ENCODE data around the gene FTO. TPM values are rescaled to one million over a fixed set of nuclear protein-coding genes. Genes with fewer than 3 reads are reported as not detected.

FTO gene
- polyA plus RNA-seq, 3 donors, result 16.8 to 51.0 (median 37.7) TPM

DNA sequence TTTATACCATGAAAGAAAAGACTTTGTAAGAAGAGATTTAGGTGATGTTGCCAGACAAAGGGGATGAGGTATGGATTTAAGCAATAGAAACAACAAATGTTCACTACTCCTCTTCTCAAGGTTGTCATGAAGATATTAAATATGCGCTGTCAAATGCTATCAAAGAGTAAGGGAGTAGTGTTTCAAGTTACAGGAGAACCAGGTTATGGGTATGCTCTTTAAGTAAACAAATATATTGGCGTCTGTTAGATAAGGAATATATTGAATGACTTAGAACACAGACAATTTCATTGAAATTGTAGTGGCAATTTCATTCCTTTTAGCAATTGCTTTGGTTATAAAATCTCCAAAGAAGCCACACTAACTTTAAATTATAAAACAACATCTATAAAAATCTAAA lies 229.0 kb downstream of the FTO start:
- no peaks in the 10 kb centered on the region for H3K27me3 ChIP-seq (ENCODE audit: control insufficient read depth in 2 of 2, insufficient read depth in 2 of 2, low read length in 2 of 2)
- H3K4me3 Mint-ChIP-seq, result no peak overlapping the region
- H3K4me3 ChIP-seq (replicated peaks in 1 of 3; ENCODE audit: low read depth in 2 of 3, low read length in 3 of 3), result no peak overlapping the region
- no peaks in the 10 kb centered on the region for H3K9me3 ChIP-seq (replicated peaks in 1 of 2; ENCODE audit: control insufficient read depth in 1 of 2, insufficient read depth in 1 of 2, low read length in 2 of 2)
- no peaks in the 10 kb centered on the region for H3K4me1 ChIP-seq (ENCODE audit: control insufficient read depth in 1 of 2, insufficient read depth in 2 of 2, low read length in 2 of 2)
- H3K27ac Mint-ChIP-seq, result no peak overlapping the region
- intact Hi-C loops (cut with micrococcal nuclease), result no loop called here
- no peak for DNase-seq
- H3K79me2 ChIP-seq (ENCODE audit: insufficient read depth, low read length), result no peaks in the 10 kb centered on the region
- no peaks in the 10 kb centered on the region for H4K20me1 ChIP-seq (ENCODE audit: insufficient read depth, low read length)
- H3K36me3 Mint-ChIP-seq, result peaks cover 15 to 17% of the 10 kb centered on the region in 2 donors
- H3K9ac ChIP-seq (ENCODE audit: insufficient read depth, low read length, poor library complexity, severe bottlenecking), result no peak overlapping the region
- TF ChIP-seq, protein P1, sequence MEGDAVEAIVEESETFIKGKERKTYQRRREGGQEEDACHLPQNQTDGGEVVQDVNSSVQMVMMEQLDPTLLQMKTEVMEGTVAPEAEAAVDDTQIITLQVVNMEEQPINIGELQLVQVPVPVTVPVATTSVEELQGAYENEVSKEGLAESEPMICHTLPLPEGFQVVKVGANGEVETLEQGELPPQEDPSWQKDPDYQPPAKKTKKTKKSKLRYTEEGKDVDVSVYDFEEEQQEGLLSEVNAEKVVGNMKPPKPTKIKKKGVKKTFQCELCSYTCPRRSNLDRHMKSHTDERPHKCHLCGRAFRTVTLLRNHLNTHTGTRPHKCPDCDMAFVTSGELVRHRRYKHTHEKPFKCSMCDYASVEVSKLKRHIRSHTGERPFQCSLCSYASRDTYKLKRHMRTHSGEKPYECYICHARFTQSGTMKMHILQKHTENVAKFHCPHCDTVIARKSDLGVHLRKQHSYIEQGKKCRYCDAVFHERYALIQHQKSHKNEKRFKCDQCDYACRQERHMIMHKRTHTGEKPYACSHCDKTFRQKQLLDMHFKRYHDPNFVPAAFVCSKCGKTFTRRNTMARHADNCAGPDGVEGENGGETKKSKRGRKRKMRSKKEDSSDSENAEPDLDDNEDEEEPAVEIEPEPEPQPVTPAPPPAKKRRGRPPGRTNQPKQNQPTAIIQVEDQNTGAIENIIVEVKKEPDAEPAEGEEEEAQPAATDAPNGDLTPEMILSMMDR (IDR thresholded peaks at IDR 0.05), result no peak
- WGBS (ENCODE audit: insufficient coverage), result no CpG with 5 or more reads among the region's 2 CpGs
- H2AFZ ChIP-seq (ENCODE audit: insufficient read depth, low read depth, low read length, poor library complexity, severe bottlenecking), result no peak overlapping the region
- H3K9me3 Mint-ChIP-seq, result no peaks in the 10 kb centered on the region
- peaks cover 0 to 19% of the 10 kb centered on the region in 2 donors for H3K36me3 ChIP-seq (replicated peaks in 1 of 2; ENCODE audit: control insufficient read depth in 1 of 2, insufficient read depth in 2 of 2, low read length in 2 of 2)
- H3K4me2 ChIP-seq (replicated peaks; ENCODE audit: extremely low read depth, low read length, poor library complexity, severe bottlenecking), result no peak overlapping the region
- H3K27ac ChIP-seq (ENCODE audit: low read depth in 1 of 2, low read length in 2 of 2), result no peak overlapping the region
- H3K27me3 Mint-ChIP-seq (ENCODE audit: low read depth in 3 of 3), result no peaks in the 10 kb centered on the region
- H3K4me1 Mint-ChIP-seq, result no peaks in the 10 kb centered on the region

DNA sequence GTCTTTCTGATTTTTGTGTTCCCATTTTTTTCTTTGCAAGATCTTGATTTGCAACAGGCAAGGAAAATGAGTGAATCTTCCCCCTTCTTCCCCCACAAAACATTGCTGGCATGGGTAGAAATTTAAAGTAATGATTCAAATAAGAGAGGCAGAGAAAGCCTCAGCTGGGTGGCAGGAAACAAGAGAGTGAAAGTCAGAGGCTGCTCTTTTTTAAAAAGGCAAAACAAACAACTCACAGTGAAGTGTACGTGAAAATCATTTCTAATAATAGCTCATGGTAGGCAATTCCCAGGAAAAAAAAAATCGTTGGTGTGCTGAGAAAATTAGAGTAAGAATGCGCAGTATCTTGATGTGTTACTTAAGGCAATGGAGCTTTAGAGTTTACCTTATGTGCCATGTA lies 229.5 kb downstream of the FTO start:
- Mint-ChIP-seq H3K27me3 (ENCODE audit: low read depth in 3 of 3) (no peaks in the 10 kb centered on the region), H3K36me3 (peaks cover 15 to 17% of the 10 kb centered on the region in 2 donors), H3K4me3 (no peak overlapping the region), H3K4me1 (no peaks in the 10 kb centered on the region), H3K9me3 (peaks cover 0 to 2% (median 0%) of the 10 kb centered on the region in 7 donors), H3K27ac (no peak overlapping the region)
- H3K79me2 ChIP-seq (ENCODE audit: insufficient read depth, low read length), result no peaks in the 10 kb centered on the region
- H3K9me3 ChIP-seq (replicated peaks in 1 of 2; ENCODE audit: control insufficient read depth in 1 of 2, insufficient read depth in 1 of 2, low read length in 2 of 2), result no peaks in the 10 kb centered on the region
- no CpG with 5 or more reads among the region's 3 CpGs for WGBS (ENCODE audit: insufficient coverage)
- H3K4me2 ChIP-seq (replicated peaks; ENCODE audit: extremely low read depth, low read length, poor library complexity, severe bottlenecking), result no peak overlapping the region
- H2AFZ ChIP-seq (ENCODE audit: insufficient read depth, low read depth, low read length, poor library complexity, severe bottlenecking), result no peak overlapping the region
- intact Hi-C loops (cut with micrococcal nuclease), result no loop called here
- no peak overlapping the region for H3K9ac ChIP-seq (ENCODE audit: insufficient read depth, low read length, poor library complexity, severe bottlenecking)
- H3K27me3 ChIP-seq (ENCODE audit: control insufficient read depth in 2 of 2, insufficient read depth in 2 of 2, low read length in 2 of 2), result no peaks in the 10 kb centered on the region
- DNase-seq, result no peak
- TF ChIP-seq, protein P1 (IDR thresholded peaks at IDR 0.05), result no peak
- H3K27ac ChIP-seq (ENCODE audit: low read depth in 1 of 2, low read length in 2 of 2), result no peak overlapping the region
- no peaks in the 10 kb centered on the region for H3K4me1 ChIP-seq (ENCODE audit: control insufficient read depth in 1 of 2, insufficient read depth in 2 of 2, low read length in 2 of 2)
- peaks cover 0 to 19% of the 10 kb centered on the region in 2 donors for H3K36me3 ChIP-seq (replicated peaks in 1 of 2; ENCODE audit: control insufficient read depth in 1 of 2, insufficient read depth in 2 of 2, low read length in 2 of 2)
- no peaks in the 10 kb centered on the region for H4K20me1 ChIP-seq (ENCODE audit: insufficient read depth, low read length)
- no peak overlapping the region for H3K4me3 ChIP-seq (replicated peaks in 1 of 3; ENCODE audit: low read depth in 2 of 3, low read length in 3 of 3)

Data from CD14-positive monocyte (primary cell).